SK-N-SH treated with all-trans-retinoic acid at 6 μM for 48 hours (cell line): ENCODE data around the gene ACAP2.

Experiments
- ATAC-seq: fragments of 200-7000 bp; cut with Tn5 transposase; 3 replicates; pipeline ENCODE4 v1.9.1; 2020; ENCODE audit warnings: mild to moderate bottlenecking, moderate library complexity
- ARNTL ChIP-seq: fragments of 450-650 bp; formaldehyde crosslinking; IDR thresholded peaks from 2 replicates; pipeline ENCODE4 v1.5.0; 2020; ENCODE audit warnings: low read depth, mild to moderate bottlenecking, moderate library complexity, borderline replicate concordance
- BACH2 ChIP-seq: fragments of 250-450 bp; sonication (Bioruptor Pico); IDR thresholded peaks from 2 replicates; pipeline ENCODE4 v1.9.0; 2021; ENCODE audit warnings: mild to moderate bottlenecking, borderline replicate concordance
- CSDC2 ChIP-seq: fragments of 250-450 bp; sonication (Bioruptor Pico); IDR thresholded peaks from 2 replicates; pipeline ENCODE4 v1.5.0; 2020; ENCODE audit warnings: mild to moderate bottlenecking, moderate library complexity
- CSRNP3 ChIP-seq: fragments of 250-450 bp; sonication (Bioruptor Pico); IDR thresholded peaks from 2 replicates; pipeline ENCODE4 v1.5.1; 2021; ENCODE audit warnings: mild to moderate bottlenecking, moderate library complexity
- ESRRG ChIP-seq: fragments of 250-450 bp; sonication (Bioruptor Pico); IDR thresholded peaks from 2 replicates; pipeline ENCODE4 v1.6.1; 2021; ENCODE audit warnings: mild to moderate bottlenecking
- GLIS3 ChIP-seq: fragments of 250-450 bp; sonication (Bioruptor Pico); IDR thresholded peaks from 2 replicates; pipeline ENCODE4 v1.5.0; 2020; ENCODE audit warnings: mild to moderate bottlenecking, moderate library complexity
- ISL1 ChIP-seq: fragments of 250-450 bp; sonication (Bioruptor Pico); IDR thresholded peaks from 2 replicates; pipeline ENCODE4 v2.1.2; 2022; ENCODE audit warnings: mild to moderate bottlenecking, moderate library complexity
- OSR1 ChIP-seq: fragments of 250-450 bp; sonication (Bioruptor Pico); IDR thresholded peaks from 2 replicates; pipeline ENCODE4 v1.8.0; 2022; ENCODE audit warnings: moderate library complexity, mild to moderate bottlenecking, inconsistent platforms
- PPARA ChIP-seq: fragments of 250-450 bp; sonication (Bioruptor Pico); IDR thresholded peaks from 2 replicates; pipeline ENCODE4 v1.5.0; 2020; ENCODE audit warnings: mild to moderate bottlenecking, borderline replicate concordance
- RARB ChIP-seq: fragments of 250-450 bp; sonication (Bioruptor Pico); IDR thresholded peaks from 2 replicates; pipeline ENCODE4 v1.8.0; 2021; ENCODE audit warnings: mild to moderate bottlenecking, moderate library complexity
- SNAI2 ChIP-seq: fragments of 250-450 bp; sonication (Bioruptor Pico); IDR thresholded peaks from 2 replicates; pipeline ENCODE4 v1.5.0; 2020; ENCODE audit warnings: mild to moderate bottlenecking, moderate library complexity
- TCF4 ChIP-seq: fragments of 250-450 bp; sonication (Bioruptor Pico); IDR thresholded peaks from 2 replicates; pipeline ENCODE4 v1.8.0; 2021; ENCODE audit warnings: mild to moderate bottlenecking, moderate library complexity, borderline replicate concordance
- ZFP30 ChIP-seq: fragments of 450-650 bp; formaldehyde crosslinking; IDR thresholded peaks from 2 replicates; pipeline ENCODE4 v1.5.0; 2022; ENCODE audit warnings: mild to moderate bottlenecking, moderate library complexity
- ZNF565 ChIP-seq: fragments of 450-650 bp; formaldehyde crosslinking; conservative IDR thresholded peaks from 2 replicates; pipeline ENCODE4 v1.5.0; 2020; ENCODE audit warnings: low read depth, mild to moderate bottlenecking, moderate library complexity
- ZNF70 ChIP-seq: fragments of 450-650 bp; formaldehyde crosslinking; IDR thresholded peaks from 2 replicates; pipeline ENCODE4 v1.5.0; 2020; ENCODE audit warnings: mild to moderate bottlenecking, moderate library complexity
- ZNF8 ChIP-seq: fragments of 450-650 bp; formaldehyde crosslinking; IDR thresholded peaks from 2 replicates; pipeline ENCODE4 v1.5.0; 2020; ENCODE audit warnings: mild to moderate bottlenecking, moderate library complexity
- TF ChIP-seq, protein P1 (sequence below): fragments of 250-450 bp; sonication (Bioruptor Pico); IDR thresholded peaks from 2 replicates; pipeline ENCODE4 v1.5.0; 2020; ENCODE audit warnings: mild to moderate bottlenecking, moderate library complexity
- TF ChIP-seq, protein P2 (sequence below): fragments of 250-450 bp; sonication (Bioruptor Pico); IDR thresholded peaks from 2 replicates; pipeline ENCODE4 v1.5.1; 2020; ENCODE audit warnings: low read depth, mild to moderate bottlenecking, moderate library complexity
- TF ChIP-seq, protein P3 (sequence below): fragments of 250-450 bp; sonication (Bioruptor Pico); IDR thresholded peaks from 2 replicates; pipeline ENCODE4 v1.8.0; 2020; ENCODE audit warnings: mild to moderate bottlenecking, moderate library complexity, borderline replicate concordance

Gene ACAP2

GRCh38 chr3:195263925-195264600 lies 178.8 kb downstream of the ACAP2 start:
- no peak for ATAC-seq
- no peak for TF ChIP-seq GLIS3
- TF ChIP-seq CSRNP3 (CRISPR knock-in tag) = no peak
- TF ChIP-seq ZFP30 = no peak
- TF ChIP-seq SNAI2 = no peak

- TF ChIP-seq OSR1 (CRISPR knock-in tag) (no peak), BACH2 (no peak), SNAI2 (no peak), ZFP30 (no peak), ZNF70 (CRISPR knock-in tag) (no peak), TCF4 (no peak), CSDC2 (CRISPR knock-in tag) (no peak), GLIS3 (no peak), ISL1 (CRISPR knock-in tag) (no peak), ESRRG (no peak), ZNF8 (CRISPR knock-in tag) (no peak), ARNTL (CRISPR knock-in tag) (no peak), PPARA (CRISPR knock-in tag) (no peak)
- TF ChIP-seq, protein P1, sequence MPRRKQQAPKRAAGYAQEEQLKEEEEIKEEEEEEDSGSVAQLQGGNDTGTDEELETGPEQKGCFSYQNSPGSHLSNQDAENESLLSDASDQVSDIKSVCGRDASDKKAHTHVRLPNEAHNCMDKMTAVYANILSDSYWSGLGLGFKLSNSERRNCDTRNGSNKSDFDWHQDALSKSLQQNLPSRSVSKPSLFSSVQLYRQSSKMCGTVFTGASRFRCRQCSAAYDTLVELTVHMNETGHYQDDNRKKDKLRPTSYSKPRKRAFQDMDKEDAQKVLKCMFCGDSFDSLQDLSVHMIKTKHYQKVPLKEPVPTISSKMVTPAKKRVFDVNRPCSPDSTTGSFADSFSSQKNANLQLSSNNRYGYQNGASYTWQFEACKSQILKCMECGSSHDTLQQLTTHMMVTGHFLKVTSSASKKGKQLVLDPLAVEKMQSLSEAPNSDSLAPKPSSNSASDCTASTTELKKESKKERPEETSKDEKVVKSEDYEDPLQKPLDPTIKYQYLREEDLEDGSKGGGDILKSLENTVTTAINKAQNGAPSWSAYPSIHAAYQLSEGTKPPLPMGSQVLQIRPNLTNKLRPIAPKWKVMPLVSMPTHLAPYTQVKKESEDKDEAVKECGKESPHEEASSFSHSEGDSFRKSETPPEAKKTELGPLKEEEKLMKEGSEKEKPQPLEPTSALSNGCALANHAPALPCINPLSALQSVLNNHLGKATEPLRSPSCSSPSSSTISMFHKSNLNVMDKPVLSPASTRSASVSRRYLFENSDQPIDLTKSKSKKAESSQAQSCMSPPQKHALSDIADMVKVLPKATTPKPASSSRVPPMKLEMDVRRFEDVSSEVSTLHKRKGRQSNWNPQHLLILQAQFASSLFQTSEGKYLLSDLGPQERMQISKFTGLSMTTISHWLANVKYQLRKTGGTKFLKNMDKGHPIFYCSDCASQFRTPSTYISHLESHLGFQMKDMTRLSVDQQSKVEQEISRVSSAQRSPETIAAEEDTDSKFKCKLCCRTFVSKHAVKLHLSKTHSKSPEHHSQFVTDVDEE (CRISPR knock-in tag) = no peak
- TF ChIP-seq, protein P2, sequence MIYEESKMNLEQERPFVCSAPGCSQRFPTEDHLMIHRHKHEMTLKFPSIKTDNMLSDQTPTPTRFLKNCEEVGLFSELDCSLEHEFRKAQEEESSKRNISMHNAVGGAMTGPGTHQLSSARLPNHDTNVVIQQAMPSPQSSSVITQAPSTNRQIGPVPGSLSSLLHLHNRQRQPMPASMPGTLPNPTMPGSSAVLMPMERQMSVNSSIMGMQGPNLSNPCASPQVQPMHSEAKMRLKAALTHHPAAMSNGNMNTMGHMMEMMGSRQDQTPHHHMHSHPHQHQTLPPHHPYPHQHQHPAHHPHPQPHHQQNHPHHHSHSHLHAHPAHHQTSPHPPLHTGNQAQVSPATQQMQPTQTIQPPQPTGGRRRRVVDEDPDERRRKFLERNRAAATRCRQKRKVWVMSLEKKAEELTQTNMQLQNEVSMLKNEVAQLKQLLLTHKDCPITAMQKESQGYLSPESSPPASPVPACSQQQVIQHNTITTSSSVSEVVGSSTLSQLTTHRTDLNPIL = no peak
- ATAC-seq = no peak
Measured at GRCh38 chr3:195263193-195263924, 179.5 kb downstream of the ACAP2 start.

- ATAC-seq = no peak
- TF ChIP-seq GLIS3 (no peak), SNAI2 (no peak), OSR1 (CRISPR knock-in tag) (no peak), ARNTL (CRISPR knock-in tag) (no peak), BACH2 (no peak), CSRNP3 (CRISPR knock-in tag) (no peak), ZNF565 (no peak), ZFP30 (no peak), CSDC2 (CRISPR knock-in tag) (no peak), RARB (CRISPR knock-in tag) (no peak), TCF4 (no peak), PPARA (CRISPR knock-in tag) (no peak), ZNF8 (CRISPR knock-in tag) (no peak)
- TF ChIP-seq, protein P3, sequence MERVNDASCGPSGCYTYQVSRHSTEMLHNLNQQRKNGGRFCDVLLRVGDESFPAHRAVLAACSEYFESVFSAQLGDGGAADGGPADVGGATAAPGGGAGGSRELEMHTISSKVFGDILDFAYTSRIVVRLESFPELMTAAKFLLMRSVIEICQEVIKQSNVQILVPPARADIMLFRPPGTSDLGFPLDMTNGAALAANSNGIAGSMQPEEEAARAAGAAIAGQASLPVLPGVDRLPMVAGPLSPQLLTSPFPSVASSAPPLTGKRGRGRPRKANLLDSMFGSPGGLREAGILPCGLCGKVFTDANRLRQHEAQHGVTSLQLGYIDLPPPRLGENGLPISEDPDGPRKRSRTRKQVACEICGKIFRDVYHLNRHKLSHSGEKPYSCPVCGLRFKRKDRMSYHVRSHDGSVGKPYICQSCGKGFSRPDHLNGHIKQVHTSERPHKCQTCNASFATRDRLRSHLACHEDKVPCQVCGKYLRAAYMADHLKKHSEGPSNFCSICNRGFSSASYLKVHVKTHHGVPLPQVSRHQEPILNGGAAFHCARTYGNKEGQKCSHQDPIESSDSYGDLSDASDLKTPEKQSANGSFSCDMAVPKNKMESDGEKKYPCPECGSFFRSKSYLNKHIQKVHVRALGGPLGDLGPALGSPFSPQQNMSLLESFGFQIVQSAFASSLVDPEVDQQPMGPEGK (CRISPR knock-in tag) = no peak
- TF ChIP-seq, protein P2 = no peak
- TF ChIP-seq, protein P1 (CRISPR knock-in tag) = no peak
Measured at GRCh38 chr3:195261925-195262324, 180.9 kb downstream of the ACAP2 start.
